ENCODE data around the gene EEF1A1. TPM values are rescaled to one million over a fixed set of nuclear protein-coding genes. Genes with fewer than 3 reads are reported as not detected.

The EEF1A1 gene
- 16,627 and 17,489 TPM in 2 replicates for total RNA-seq

DNA sequence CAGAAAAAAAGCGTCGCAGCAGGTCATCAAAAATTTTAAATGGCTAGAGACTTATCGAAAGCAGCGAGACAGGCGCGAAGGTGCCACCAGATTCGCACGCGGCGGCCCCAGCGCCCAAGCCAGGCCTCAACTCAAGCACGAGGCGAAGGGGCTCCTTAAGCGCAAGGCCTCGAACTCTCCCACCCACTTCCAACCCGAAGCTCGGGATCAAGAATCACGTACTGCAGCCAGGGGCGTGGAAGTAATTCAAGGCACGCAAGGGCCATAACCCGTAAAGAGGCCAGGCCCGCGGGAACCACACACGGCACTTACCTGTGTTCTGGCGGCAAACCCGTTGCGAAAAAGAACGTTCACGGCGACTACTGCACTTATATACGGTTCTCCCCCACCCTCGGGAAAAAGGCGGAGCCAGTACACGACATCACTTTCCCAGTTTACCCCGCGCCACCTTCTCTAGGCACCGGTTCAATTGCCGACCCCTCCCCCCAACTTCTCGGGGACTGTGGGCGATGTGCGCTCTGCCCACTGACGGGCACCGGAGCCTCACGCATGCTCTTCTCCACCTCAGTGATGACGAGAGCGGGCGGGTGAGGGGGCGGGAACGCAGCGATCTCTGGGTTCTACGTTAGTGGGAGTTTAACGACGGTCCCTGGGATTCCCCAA lies at the start of gene EEF1A1:
EEF1A1 (minus strand) TSS at position 345 of the 663 bp plus-strand sequence. CDS start 1,006 bp downstream, outside the sequence.

Small RNA genes within 50 kb of the gene (small RNA-seq; reads per million reads assigned to genes)
- gene AL603910.2 (not detected), gene RN7SL827P (not detected)

Other genes starting within 250 kb of the EEF1A1 start
- not detected in 2 replicates for gene DPPA5, start 166.8 kb downstream of the EEF1A1 start, total RNA-seq
- gene KHDC3L, start 158.4 kb downstream of the EEF1A1 start, total RNA-seq, result not detected in 2 replicates
- 0.16 TPM in 1 of 2 replicates, not detected in the other for gene OOEP, start 151.1 kb downstream of the EEF1A1 start, total RNA-seq
- gene DDX43, start 126.2 kb downstream of the EEF1A1 start, total RNA-seq, result 0.81 and 1.8 TPM in 2 replicates
- gene CGAS, start 68.7 kb downstream of the EEF1A1 start, total RNA-seq, result 6.0 and 7.3 TPM in 2 replicates
- gene MTO1, start 59.3 kb downstream of the EEF1A1 start, total RNA-seq, result 28.9 and 38.9 TPM in 2 replicates
- 39.1 and 53.9 TPM in 2 replicates for gene SLC17A5, start 133.0 kb upstream of the EEF1A1 start, total RNA-seq
- gene CD109, start 175.2 kb upstream of the EEF1A1 start, total RNA-seq, result 170 and 206 TPM in 2 replicates

Measured in hair follicle dermal papilla cell (primary cell).